GM12878 (cell line): Measurements from ENCODE around the gene RPGRIP1L. TPM values are rescaled to one million over a fixed set of nuclear protein-coding genes. Genes with fewer than 3 reads are reported as not detected.

Experiments used
- ATAC-seq: fragments of 200-7000 bp; cut with Tn5 transposase; 3 replicates; pipeline ENCODE4 v1.9.1; 2020; ENCODE audit warnings: mild to moderate bottlenecking, moderate library complexity
- BruUV-seq: library from RNA; stranded (reverse); fragments of 400-500 nt; replicated peaks from 2 replicates; lab custom pipeline; 2021; lab: Mats Ljungman, UMichigan
- CTCF ChIA-PET: fragments of 300-600 bp; sonication (Branson Sonifier 250); formaldehyde crosslinking; extraction: SDS; loops from one replicate; lab custom pipeline; 2021; ENCODE audit warnings: inconsistent platforms; lab: Yijun Ruan, JAX
- POLR2A ChIA-PET: fragments of 350-600 bp; formaldehyde crosslinking; extraction: SDS; loops from one replicate; lab custom pipeline; 2021; ENCODE audit warnings: inconsistent platforms; lab: Charles Lee
- RAD21 ChIA-PET: fragments of 300-600 bp; sonication (Branson Sonifier 250); formaldehyde crosslinking; loops from one replicate; lab custom pipeline; 2023; ENCODE audit warnings: antibody characterized with exemption; ENCODE audit not compliant: unreplicated experiment; lab: Charles Lee
- SMC1A ChIA-PET: fragments of 300-600 bp; sonication (Branson Sonifier 250); formaldehyde crosslinking; loops from one replicate; lab custom pipeline; 2023; ENCODE audit not compliant: unreplicated experiment, uncharacterized antibody; lab: Charles Lee
- DNase-seq: peaks from one replicate; pipeline ENCODE4 v3.0.0-alpha.2; 2011; ENCODE audit warnings: low read depth, low spot score
- FAIRE-seq: peaks from 3 replicates; lab custom pipeline; 2011; peaks lifted over from hg19 to GRCh38; lab: Jason Lieb, UNC
- H2AFZ ChIP-seq: 2 replicates; pipeline ENCODE4 v1.6.0; 2011; ENCODE audit warnings: low read depth, low read length, control low read depth; ENCODE audit not compliant: control insufficient read depth
- H3K27ac ChIP-seq: 2 replicates; pipeline ENCODE4 v1.5.1; 2011; ENCODE audit warnings: control low read depth; ENCODE audit not compliant: control insufficient read depth, insufficient read depth
- H3K27me3 ChIP-seq, 2 experiments: replicated peaks in 1 of 2; 2 replicates each; pipeline versions ENCODE4 v1.6.0 to v1.6.1; 2011; ENCODE audit warnings: low read length in 1 of 2; ENCODE audit not compliant: control insufficient read depth in 2 of 2, insufficient read depth in 2 of 2
- H3K36me3 ChIP-seq, 2 experiments: 2 replicates each; pipeline ENCODE4 v1.5.1; 2011; ENCODE audit warnings: low read length in 1 of 2; ENCODE audit not compliant: control insufficient read depth in 2 of 2, insufficient read depth in 2 of 2
- H3K4me1 ChIP-seq: 2 replicates; pipeline ENCODE4 v1.6.1; 2011; ENCODE audit warnings: mild to moderate bottlenecking, low read length, moderate library complexity, mixed read lengths; ENCODE audit not compliant: control insufficient read depth, insufficient read depth
- H3K4me2 ChIP-seq: 2 replicates; pipeline ENCODE4 v1.6.0; 2011; ENCODE audit warnings: control low read depth; ENCODE audit not compliant: control insufficient read depth, insufficient read depth
- H3K4me3 ChIP-seq: fragments of 200-600 bp; sonication (generic); 2 replicates; pipeline ENCODE4 v1.5.1; 2016
- H3K79me2 ChIP-seq: 2 replicates; pipeline ENCODE4 v1.6.0; 2011; ENCODE audit warnings: low read length; ENCODE audit not compliant: control insufficient read depth, insufficient read depth
- H3K9ac ChIP-seq: 2 replicates; pipeline ENCODE4 v1.8.0; 2011; ENCODE audit warnings: low read length, control low read depth, mixed read lengths; ENCODE audit not compliant: control insufficient read depth, insufficient read depth
- H3K9me3 ChIP-seq: replicated peaks from 3 replicates; pipeline ENCODE4 v1.5.1; 2011; ENCODE audit warnings: mild to moderate bottlenecking, low read length; ENCODE audit not compliant: control insufficient read depth, insufficient read depth
- H4K20me1 ChIP-seq: 2 replicates; pipeline ENCODE4 v1.6.0; 2011; ENCODE audit not compliant: control insufficient read depth, insufficient read depth
- CHD1 ChIP-seq: IDR thresholded peaks from 2 replicates; pipeline ENCODE4 v1.6.1; 2012; ENCODE audit warnings: low read depth, low read length, improper control_type of control experiment
- ETV6 ChIP-seq, 2 experiments: fragments of 450-650 bp in 1 of 2; IDR thresholded peaks in 1 of 2; conservative IDR thresholded peaks in 1 of 2; 2 replicates each; pipeline ENCODE4 v1.6.1; 2014; ENCODE audit warnings: antibody characterized with exemption in 1 of 2, borderline replicate concordance in 1 of 2, low read depth in 1 of 2, mild to moderate bottlenecking in 1 of 2, moderate library complexity in 1 of 2
- MYB ChIP-seq: fragments of 150-350 bp; IDR thresholded peaks from 2 replicates; pipeline ENCODE4 v1.6.1; 2014; ENCODE audit warnings: mild to moderate bottlenecking, low read depth, low read length, borderline replicate concordance
- ZBTB40 ChIP-seq: fragments of 450-650 bp; IDR thresholded peaks from 2 replicates; pipeline ENCODE4 v1.6.1; 2016; ENCODE audit warnings: mild to moderate bottlenecking, moderate library complexity, borderline replicate concordance
- WGBS: methylation state at CpG from one replicate; pipeline ENCODE4 v1.1.6; 2016; ENCODE audit warnings: low lambda C conversion rate; ENCODE audit not compliant: insufficient replicate concordance, insufficient coverage; ENCODE audit errors: missing lambda C conversion rate; 5-methylcytosine and 5-hydroxymethylcytosine counted together
- in situ Hi-C: fragments of 300-500 bp; cut with MboI; formaldehyde crosslinking; loops from 9 replicates; pipeline ENCODE4 v1.14.3; 2018; ENCODE audit warnings: mixed read lengths
- intact Hi-C: fragments of 100-400 bp; cut with micrococcal nuclease; formaldehyde crosslinking; loops from one replicate; pipeline ENCODE4 v1.14.2; 2022; ENCODE audit not compliant: unreplicated experiment
- polyA plus RNA-seq, 11 experiments: library from polyadenylated mRNA; depleted of rRNA in 4 of 11; unstranded in 6 of 11; stranded (reverse) in 5 of 11; fragments of >200 nt; fragmentation: Nextera tagmentation in 4 of 11; fragmentation: Illumina TruSeq in 1 of 11; extraction: Ambion mirVana in 4 of 11; extraction: Trizol in 1 of 11; gene quantifications; 1 replicate in 1 of 11; 2 replicates in 10 of 11; pipeline versions ENCODE4 v1.2.1 to v1.2.3, GENCODE V29; 2011 to 2016; ENCODE audit warnings: inconsistent platforms in 2 of 11, missing spikeins in 2 of 11, low read depth in 1 of 11
- total RNA-seq, 4 experiments: library from RNA; depleted of rRNA in 3 of 4; stranded (reverse); fragments of >200 nt in 3 of 4; fragmentation: Illumina TruSeq in 1 of 4; extraction: Trizol in 1 of 4; gene quantifications; 2 replicates each; pipeline versions ENCODE4 v1.2.1 to v1.2.3, GENCODE V29; 2013 to 2021

Gene RPGRIP1L
- total and polyA plus RNA-seq, 10 of the 15 experiments (the other 5 are each of a cell fraction or from before 2014, with no cell fraction given) = 3.5 to 9.6 (median 4.4) TPM

- intact Hi-C loops = no loop called here
- Histone ChIP-seq H2AFZ (no peak overlapping the region), H3K4me3 (no peak overlapping the region), H3K79me2 (no peaks in the 10 kb centered on the region), H3K9ac (no peak overlapping the region), H3K27me3 (no peaks in the 10 kb centered on the region), H3K4me1 (no peaks in the 10 kb centered on the region), H3K4me2 (no peak overlapping the region), H3K36me3 (no peaks in the 10 kb centered on the region), H3K9me3 (no peaks in the 10 kb centered on the region), H3K27ac (no peak overlapping the region), H4K20me1 (no peaks in the 10 kb centered on the region)
- ATAC-seq (no peak), FAIRE-seq (no peak), DNase-seq (no peak)
- in situ Hi-C loops = no loop called here
- CTCF ChIA-PET = no interaction called here
- RAD21 ChIA-PET = no interaction called here
- SMC1A ChIA-PET = no interaction called here
- WGBS = 20% methylated on average over 2 of the region's 2 CpGs
- TF ChIP-seq ETV6 (conservative IDR thresholded peaks at IDR 0.05 in 1 of 2, IDR thresholded peaks at IDR 0.05 in 1 of 2; ENCODE audit: borderline replicate concordance in 1 of 2, low read depth in 1 of 2) (no peak), CHD1 (no peak), ZBTB40 (no peak), MYB (no peak)
- no TSS peak for BruUV-seq
- POLR2A ChIA-PET = no interaction called here
Measured at GRCh38 chr16:53629151-53629550, 74.5 kb downstream of the RPGRIP1L start.
